SK-N-MC (cell line): Measurements from ENCODE around the gene SPDYE1.

Source experiments
- EZH2 ChIP-seq: fragments of 200-600 bp; sonication (generic); IDR thresholded peaks from one replicate; pipeline ENCODE4 v1.6.1; 2017; ENCODE audit warnings: antibody characterized with exemption
- POLR2AphosphoS5 ChIP-seq: IDR thresholded peaks from 2 replicates; pipeline ENCODE4 v1.6.1; 2012; ENCODE audit warnings: mild to moderate bottlenecking, low read depth, low read length, borderline replicate concordance

GRCh38 chr7:44056681-44057080, 59.0 kb downstream of the SPDYE1 start:
- TF ChIP-seq EZH2 (no peak), POLR2AphosphoS5 (no peak)
